Activated T-cell treated with anti-CD3 and anti-CD28 coated beads for 1 hour (primary cell): ENCODE results near the gene LYPD6B.
"Not testable (repeated sequence)": the region's sequence is repeated elsewhere in the genome, so short reads cannot be mapped to it uniquely, and the experiment has no call there.

ENCODE experiments used
- DNase-seq: peaks from one replicate; pipeline ENCODE4 v3.0.0-alpha.2; 2020; ENCODE audit warnings: low read depth

LYPD6B gene

GRCh38 chr2:149204686-149205085 lies 166.2 kb downstream of the LYPD6B start:
- no peak for DNase-seq

GRCh38 chr2:149205143-149205542 lies 166.6 kb downstream of the LYPD6B start:
- no peak for DNase-seq

GRCh38 chr2:149213764-149214493 lies 175.4 kb downstream of the LYPD6B start:
- DNase-seq, result no peak

GRCh38 chr2:149218497-149218896 lies 180.0 kb downstream of the LYPD6B start:
- DNase-seq, result no peak

GRCh38 chr2:149219856-149220255 lies 181.4 kb downstream of the LYPD6B start:
- DNase-seq, result no peak

GRCh38 chr2:149221002-149221401 lies 182.5 kb downstream of the LYPD6B start:
- DNase-seq, result no peak

- DNase-seq, result no peak
Observed at GRCh38 chr2:149221898-149222297, 183.4 kb downstream of the LYPD6B start.

- DNase-seq, result no peak
Observed at GRCh38 chr2:149223472-149224095, 185.1 kb downstream of the LYPD6B start.

GRCh38 chr2:149224543-149224942 lies 186.0 kb downstream of the LYPD6B start:
- DNase-seq, result no peak

- DNase-seq, result no peak
Observed at GRCh38 chr2:149225446-149225845, 186.9 kb downstream of the LYPD6B start.

- no peak for DNase-seq
Observed at GRCh38 chr2:149226790-149227189, 188.3 kb downstream of the LYPD6B start.

GRCh38 chr2:149235816-149236375 lies 197.4 kb downstream of the LYPD6B start:
- DNase-seq, result no peak

GRCh38 chr2:149236410-149236809 lies 197.9 kb downstream of the LYPD6B start:
- DNase-seq, result no peak

- DNase-seq, result no peak
Observed at GRCh38 chr2:149246186-149246585, 207.7 kb downstream of the LYPD6B start.

- not testable (repeated sequence) for DNase-seq
Observed at GRCh38 chr2:149251436-149251835, 212.9 kb downstream of the LYPD6B start.

GRCh38 chr2:149256877-149257276 lies 218.4 kb downstream of the LYPD6B start:
- DNase-seq, result not testable (repeated sequence)

- DNase-seq, result no peak
Observed at GRCh38 chr2:149258531-149258930, 220.0 kb downstream of the LYPD6B start.

GRCh38 chr2:149259136-149259535 lies 220.6 kb downstream of the LYPD6B start:
- no peak for DNase-seq

- DNase-seq, result no peak
Observed at GRCh38 chr2:149261692-149262091, 223.2 kb downstream of the LYPD6B start.
